Thyroid gland (tissue), 4 donors: ENCODE results near the gene SPATA20. TPM values are rescaled to one million over a fixed set of nuclear protein-coding genes. Genes with fewer than 3 reads are reported as not detected.
A peak's percentile ranks its signal among the peaks of the same experiment; 100 is the strongest.

Source experiments
- DNase-seq, 2 donors: peaks; one replicate each; pipeline ENCODE4 v3.0.0-alpha.2; 2019
- H3K27ac ChIP-seq, 3 donors: fragments of 200-600 bp; sonication (generic); 1 replicate in 2 of 3; 2 replicates in 1 of 3; pipeline ENCODE4 v1.5.1; 2016 to 2019; ENCODE audit warnings: mild to moderate bottlenecking in 1 of 3, moderate library complexity in 1 of 3
- H3K27me3 ChIP-seq: fragments of 200-600 bp; sonication (generic); one replicate; pipeline ENCODE4 v1.5.1; 2019
- H3K36me3 ChIP-seq, 2 donors: fragments of 200-600 bp; sonication (generic); one replicate each; pipeline ENCODE4 v1.5.1; 2016 to 2019
- H3K4me1 ChIP-seq, 2 donors: fragments of 200-600 bp; sonication (generic); one replicate each; pipeline ENCODE4 v1.5.1; 2017 to 2019
- H3K4me3 ChIP-seq, 3 donors: fragments of 200-600 bp; sonication (generic); replicated peaks in 1 of 3; 1 replicate in 2 of 3; 2 replicates in 1 of 3; pipeline ENCODE4 v1.5.1; 2016; ENCODE audit warnings: mild to moderate bottlenecking in 1 of 3
- H3K9me3 ChIP-seq: fragments of 200-600 bp; sonication (generic); one replicate; pipeline ENCODE4 v1.5.1; 2017
- CTCF ChIP-seq, 6 experiments: fragments of 200-600 bp in 3 of 6; fragments of 450-650 bp in 3 of 6; sonication (generic) in 3 of 6; IDR thresholded peaks; one replicate each; pipeline ENCODE4 v1.5.1; 2016 to 2019; ENCODE audit warnings: antibody characterized with exemption in 6 of 6, mild to moderate bottlenecking in 2 of 6, inconsistent platforms in 1 of 6, moderate library complexity in 1 of 6
- POLR2A ChIP-seq, 2 donors: fragments of 450-650 bp; IDR thresholded peaks; one replicate each; pipeline ENCODE4 v1.6.1; 2017; ENCODE audit warnings: antibody characterized with exemption in 2 of 2, mild to moderate bottlenecking in 2 of 2, moderate library complexity in 1 of 2
- WGBS, 2 donors: methylation state at CpG; one replicate each; pipeline ENCODE4 v1.1.5; 2017; 5-methylcytosine and 5-hydroxymethylcytosine counted together
- intact Hi-C: fragments of 100-400 bp; cut with DNase I; formaldehyde crosslinking; loops from one replicate; pipeline ENCODE4 v1.15.1; 2023
- total RNA-seq, 4 donors: library from RNA; depleted of rRNA; stranded (reverse); fragments of >200 nt; gene quantifications; one replicate each; pipeline ENCODE4 v1.2.3, GENCODE V29; 2016

The SPATA20 gene
- total RNA-seq, 4 donors from 2014 or later: 94.9 to 177 (median 125) TPM

- H3K4me3 ChIP-seq: no peak overlapping the region
- H3K4me1 ChIP-seq: peaks cover 22 to 36% of the 10 kb centered on the region in 2 donors
- intact Hi-C loops: no loop called here
- H3K27me3 ChIP-seq: no peaks in the 10 kb centered on the region
- no peak for TF ChIP-seq CTCF (IDR thresholded peaks at IDR 0.05)
- no peak for TF ChIP-seq POLR2A (IDR thresholded peaks at IDR 0.05)
- H3K36me3 ChIP-seq: no peaks in the 10 kb centered on the region
- no peak for DNase-seq
- WGBS, 2 donors: 87 to 92% methylated on average over 11 of the region's 11 CpGs
- H3K9me3 ChIP-seq: no peaks in the 10 kb centered on the region
- no peak overlapping the region for H3K27ac ChIP-seq
Observed at GRCh38 chr17:50594128-50594823, 47.3 kb downstream of the SPATA20 start.

- Histone ChIP-seq H3K27me3 (no peaks in the 10 kb centered on the region), H3K4me1 (peaks cover 21 to 30% of the 10 kb centered on the region in 2 donors), H3K27ac (no peak overlapping the region), H3K36me3 (no peaks in the 10 kb centered on the region), H3K4me3 (no peak overlapping the region), H3K9me3 (no peaks in the 10 kb centered on the region)
- TF ChIP-seq CTCF (IDR thresholded peaks at IDR 0.05) (no peak), POLR2A (IDR thresholded peaks at IDR 0.05) (no peak)
- DNase-seq: no peak
- WGBS, 2 donors: 92 to 94% methylated on average over 21 of the region's 21 CpGs
- intact Hi-C loops: no loop called here
Observed at GRCh38 chr17:50594892-50595291, 47.9 kb downstream of the SPATA20 start.

- Histone ChIP-seq H3K27me3 (no peaks in the 10 kb centered on the region), H3K4me3 (no peak overlapping the region), H3K27ac (no peak overlapping the region), H3K9me3 (no peaks in the 10 kb centered on the region), H3K4me1 (peaks cover 8 to 15% of the 10 kb centered on the region in 2 donors), H3K36me3 (no peaks in the 10 kb centered on the region)
- intact Hi-C loops: no loop called here
- 57 to 76% methylated on average over 17 to 20 of the region's 34 CpGs for WGBS, 2 donors
- DNase-seq: no peak
- TF ChIP-seq POLR2A (IDR thresholded peaks at IDR 0.05) (no peak), CTCF (IDR thresholded peaks at IDR 0.05) (peak in 1 of 6 experiments; percentile 13)
Observed at GRCh38 chr17:50596191-50597037, 49.4 kb downstream of the SPATA20 start.

GRCh38 chr17:50598487-50598886 is 51.5 kb downstream of the SPATA20 start:
- H3K4me3 ChIP-seq: no peak overlapping the region
- no peak for DNase-seq
- H3K36me3 ChIP-seq: no peaks in the 10 kb centered on the region
- no peak overlapping the region for H3K27ac ChIP-seq
- no peaks in the 10 kb centered on the region for H3K27me3 ChIP-seq
- no peaks in the 10 kb centered on the region for H3K9me3 ChIP-seq
- intact Hi-C loops: no loop called here
- TF ChIP-seq CTCF (IDR thresholded peaks at IDR 0.05) (no peak), POLR2A (IDR thresholded peaks at IDR 0.05) (no peak)
- H3K4me1 ChIP-seq: peaks cover 2 to 6% of the 10 kb centered on the region in 2 donors
- 91 to 92% methylated on average over 5 of the region's 5 CpGs for WGBS, 2 donors

GRCh38 chr17:50599606-50600005 is 52.6 kb downstream of the SPATA20 start:
- DNase-seq: no peak
- Histone ChIP-seq H3K27me3 (no peaks in the 10 kb centered on the region), H3K36me3 (no peaks in the 10 kb centered on the region), H3K4me1 (peaks cover 4 to 7% of the 10 kb centered on the region in 2 donors), H3K27ac (no peak overlapping the region), H3K9me3 (no peaks in the 10 kb centered on the region), H3K4me3 (no peak overlapping the region)
- 88 to 98% methylated on average over 6 to 11 of the region's 15 CpGs for WGBS, 2 donors
- intact Hi-C loops: no loop called here
- TF ChIP-seq POLR2A (IDR thresholded peaks at IDR 0.05): no peak
- TF ChIP-seq CTCF (IDR thresholded peaks at IDR 0.05): no peak
